Measurements from ENCODE around the gene DHX32. TPM values are rescaled to one million over a fixed set of nuclear protein-coding genes. Genes with fewer than 3 reads are reported as not detected.

DHX32 gene
- polyA plus RNA-seq, 4 donors: 22.8 to 26.1 (median 23.0) TPM

DNA sequence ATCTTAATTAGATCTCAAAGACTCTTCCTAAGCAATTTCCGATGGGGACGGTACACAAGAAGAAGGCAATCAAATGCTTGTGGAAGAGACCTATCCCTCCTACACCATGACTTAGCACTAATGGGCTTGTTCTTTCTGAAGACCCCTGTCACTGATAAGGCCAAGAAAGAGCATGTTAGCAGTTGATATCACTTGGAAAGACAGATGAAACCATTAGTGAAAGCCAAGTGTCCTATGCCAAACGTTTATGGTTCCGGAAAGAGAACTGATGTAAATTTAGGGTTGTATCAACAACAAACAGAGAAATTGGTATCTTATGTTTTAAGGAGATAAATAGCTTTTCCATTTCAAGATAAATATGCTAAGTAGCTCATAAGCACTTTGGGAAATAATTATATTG is 64.5 kb downstream of the DHX32 start:
- no peak for DNase-seq (ENCODE audit: low read depth in 4 of 4, low spot score in 2 of 4)

DNA sequence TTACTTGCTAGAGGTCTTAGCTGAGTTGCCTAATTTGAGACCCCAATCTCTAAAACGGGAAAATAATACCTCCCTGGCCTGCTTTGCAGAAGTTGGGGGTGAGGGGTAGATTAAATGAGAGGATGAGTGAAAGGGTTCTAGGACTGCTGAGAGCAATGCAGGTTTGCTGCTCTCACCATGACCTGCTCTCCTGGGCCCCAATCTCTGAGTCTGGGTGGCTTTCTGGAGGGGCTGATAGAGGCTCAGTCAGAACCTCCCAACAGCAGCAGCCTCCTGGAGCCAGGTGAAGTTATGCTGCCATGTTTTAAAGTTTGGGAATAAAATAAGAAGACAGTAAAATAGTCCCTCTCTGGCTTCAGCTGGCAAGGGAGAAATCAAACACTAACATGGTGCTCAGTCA is 65.3 kb downstream of the DHX32 start:
- DNase-seq (ENCODE audit: low read depth in 4 of 4, low spot score in 2 of 4): no peak

DNA sequence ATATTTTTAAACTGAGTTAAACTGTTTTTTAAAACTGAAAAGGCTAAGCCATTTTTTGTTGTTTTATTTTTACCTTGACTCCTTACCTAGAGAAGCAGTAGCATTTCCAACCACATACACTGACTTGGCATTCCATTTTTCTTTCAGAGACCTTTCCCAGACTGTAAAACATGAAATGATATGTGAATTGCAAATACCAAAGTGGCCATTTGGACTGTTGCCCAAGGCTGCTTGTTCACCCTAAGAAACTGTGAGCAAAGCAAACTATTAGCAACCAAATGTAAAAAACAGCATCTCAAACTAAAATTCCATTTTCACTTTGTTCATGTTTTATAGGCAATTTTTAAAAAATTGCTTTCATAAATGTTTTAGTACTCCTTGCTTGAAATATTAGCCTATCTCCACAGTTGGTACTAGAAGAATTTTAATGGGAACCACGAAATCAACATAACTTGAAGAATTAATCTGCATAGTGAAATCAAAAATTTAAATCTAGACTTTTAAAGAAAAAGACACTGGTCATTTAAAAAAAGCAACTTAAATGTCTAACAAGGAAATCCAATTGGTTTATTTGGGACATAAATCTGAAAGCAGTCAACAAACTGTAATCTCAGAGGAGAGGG is 68.9 kb downstream of the DHX32 start:
- no peak for DNase-seq (ENCODE audit: low read depth in 4 of 4, low spot score in 2 of 4)

DNA sequence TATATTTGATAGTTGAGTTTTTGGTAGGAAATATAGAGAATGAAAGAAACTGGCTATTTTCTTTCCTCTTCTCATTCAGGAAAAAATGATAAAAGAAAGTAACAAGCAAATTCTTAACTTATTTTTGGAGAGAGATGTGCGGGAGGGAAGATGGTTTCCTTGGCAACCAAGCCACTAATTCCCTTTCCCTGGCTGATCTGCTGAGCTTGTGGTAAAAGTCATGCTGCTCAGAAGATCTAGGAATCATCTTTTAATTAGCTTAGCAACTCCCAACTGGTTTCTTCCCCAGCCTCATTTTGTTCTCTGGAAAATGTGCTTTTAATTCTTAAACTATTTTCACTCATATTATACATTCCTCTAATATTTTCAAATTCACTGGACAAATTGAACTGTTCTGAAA is 69.8 kb downstream of the DHX32 start:
- no peak for DNase-seq (ENCODE audit: low read depth in 4 of 4, low spot score in 2 of 4)

DNA sequence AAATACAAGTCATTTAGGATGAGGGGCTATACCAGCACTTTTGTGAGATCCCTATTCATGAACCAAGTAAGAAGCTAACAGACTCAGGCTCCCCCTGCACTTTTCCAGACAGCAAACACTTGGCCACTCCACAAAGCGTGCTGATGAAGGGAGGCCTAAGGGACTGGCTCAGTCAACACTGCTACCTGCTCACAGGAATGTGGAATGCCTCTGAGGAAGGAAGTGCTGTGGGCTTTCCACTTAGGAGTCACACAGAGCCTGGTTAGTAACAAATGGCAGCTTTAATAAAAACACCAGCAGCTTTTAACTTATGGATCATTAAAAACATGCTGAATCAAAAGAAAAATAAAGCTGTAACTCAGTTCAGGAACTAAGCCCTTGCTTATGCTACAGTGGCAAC is 73.0 kb downstream of the DHX32 start:
- DNase-seq (ENCODE audit: low read depth in 4 of 4, low spot score in 2 of 4): no peak

DNA sequence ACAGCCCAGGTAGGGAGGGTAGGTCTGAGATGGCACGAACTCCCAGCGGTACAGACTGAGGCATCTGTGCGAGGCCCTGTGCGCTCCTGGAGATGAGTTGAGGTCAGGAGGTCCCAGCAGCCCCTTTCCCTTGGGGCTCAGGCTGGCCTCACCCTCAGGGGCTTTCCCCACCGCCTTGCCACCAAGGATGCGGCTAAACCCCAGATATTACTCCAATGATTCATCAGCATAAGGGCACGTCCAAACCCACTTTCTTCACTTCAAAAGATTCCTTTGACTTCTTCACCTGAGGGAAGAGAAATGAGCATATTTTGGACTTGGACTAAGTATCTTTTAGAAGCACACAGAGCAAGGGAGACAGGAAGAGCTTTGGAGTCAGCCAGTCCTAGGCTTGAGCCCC is 78.4 kb downstream of the DHX32 start:
- no peak for DNase-seq (ENCODE audit: low read depth in 4 of 4, low spot score in 2 of 4)

DNA sequence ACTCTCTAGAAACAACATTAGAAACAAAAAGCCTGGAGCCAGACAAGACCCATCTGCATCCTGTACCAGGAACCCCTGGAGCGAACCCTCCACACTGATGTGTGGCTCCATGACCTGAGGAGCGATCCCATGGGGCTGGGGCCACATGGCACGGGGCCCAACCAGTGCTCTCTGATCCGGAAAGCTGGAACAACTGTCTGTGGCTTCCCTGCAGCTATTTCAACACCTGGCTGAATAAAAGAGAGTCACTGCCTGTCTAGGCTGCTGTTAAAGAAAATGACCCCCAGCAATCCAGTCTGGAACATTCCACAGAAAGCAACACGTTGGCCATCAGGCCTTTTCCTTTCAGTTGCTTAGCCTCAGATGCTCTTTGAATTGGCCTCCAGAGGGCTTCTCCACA is 79.0 kb downstream of the DHX32 start:
- DNase-seq (ENCODE audit: low read depth in 4 of 4, low spot score in 2 of 4): no peak

DNA sequence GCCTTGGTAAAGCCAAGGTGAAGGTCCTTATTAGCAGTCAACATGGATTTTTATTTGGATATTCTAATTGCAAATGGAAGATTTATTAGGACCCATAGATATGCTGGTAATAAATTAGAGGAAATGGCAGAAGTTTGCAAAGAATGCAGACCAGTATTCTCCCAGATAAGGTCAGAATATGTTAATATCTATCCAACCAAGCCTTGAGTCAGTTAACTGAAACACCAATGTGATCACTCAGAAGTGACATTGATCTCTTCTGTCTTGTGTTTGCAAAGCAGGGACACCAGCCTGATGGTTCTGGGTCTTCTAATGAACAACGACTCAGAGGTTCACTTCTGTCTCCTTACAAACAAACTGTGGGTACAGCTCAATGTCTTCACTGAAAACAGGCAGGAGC is 79.5 kb downstream of the DHX32 start:
- no peak for DNase-seq (ENCODE audit: low read depth in 4 of 4, low spot score in 2 of 4)

DNA sequence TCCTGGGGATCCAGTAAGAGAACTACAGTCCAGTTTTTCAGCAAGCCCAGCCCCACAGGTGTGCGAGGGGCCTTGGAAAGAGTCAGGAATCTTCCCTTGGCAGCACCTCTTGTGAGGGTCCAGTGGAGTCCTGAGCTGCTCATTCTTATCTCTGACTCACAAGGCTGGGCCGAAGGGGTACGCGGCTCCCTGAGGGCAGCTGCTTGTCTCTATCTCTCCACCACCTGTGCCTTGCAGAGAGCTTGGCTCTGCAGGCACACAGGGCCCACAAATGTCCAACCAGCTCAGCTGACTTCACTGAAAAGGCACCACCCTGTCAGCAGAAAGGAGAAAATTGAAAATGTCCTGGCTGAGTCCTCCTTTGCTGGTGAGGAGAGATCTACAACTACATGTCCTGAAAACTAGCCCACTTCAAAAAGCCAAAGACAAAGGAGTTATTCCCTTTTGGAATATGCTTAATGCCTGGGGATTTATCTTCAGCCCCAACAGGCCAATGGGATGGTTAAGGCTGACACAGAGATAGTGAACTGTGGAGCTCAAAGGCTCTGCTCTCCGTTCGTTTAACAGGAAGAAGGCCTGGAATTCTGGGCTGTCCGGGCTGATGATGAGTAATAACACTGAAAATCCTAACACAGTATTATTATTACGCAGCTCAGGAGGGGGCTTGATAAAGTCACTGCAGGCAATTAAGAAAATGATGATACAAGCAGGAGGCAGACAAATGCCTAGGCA is 81.5 kb downstream of the DHX32 start:
- no peak for DNase-seq (ENCODE audit: low read depth in 4 of 4, low spot score in 2 of 4)

DNA sequence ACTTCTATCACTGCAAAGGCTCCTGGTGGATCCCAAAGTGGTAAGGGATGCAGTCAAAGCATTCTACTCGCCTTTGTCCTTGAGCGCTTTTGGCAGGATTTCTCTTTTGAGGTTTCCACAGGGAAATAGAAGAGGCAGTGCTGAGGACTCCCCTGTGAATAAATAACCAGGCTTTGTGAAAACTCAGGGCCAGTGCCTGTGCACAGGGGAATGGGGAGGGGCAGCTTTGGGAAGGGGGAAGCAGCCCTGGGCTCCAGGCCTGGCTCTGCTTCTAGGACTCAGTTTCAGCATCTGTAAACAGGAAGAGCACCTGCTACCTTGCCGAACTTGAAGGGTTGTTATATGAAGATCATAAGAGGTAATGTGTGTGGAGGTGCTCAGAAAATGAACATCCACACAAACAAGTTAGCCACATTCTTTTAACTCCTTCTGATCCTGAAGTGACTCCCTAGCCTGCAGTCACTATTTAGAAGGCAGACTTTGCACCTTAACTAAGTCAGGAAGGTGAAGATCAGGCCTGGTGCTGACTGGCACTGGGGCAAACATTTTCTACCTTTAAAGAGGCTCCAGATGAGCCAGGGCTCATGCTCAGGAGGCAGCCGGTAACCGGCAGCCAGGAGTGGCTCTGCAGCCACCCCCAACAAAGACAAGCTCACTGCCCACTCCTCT is 83.0 kb downstream of the DHX32 start:
- DNase-seq (ENCODE audit: low read depth in 4 of 4, low spot score in 2 of 4): no peak

DNA sequence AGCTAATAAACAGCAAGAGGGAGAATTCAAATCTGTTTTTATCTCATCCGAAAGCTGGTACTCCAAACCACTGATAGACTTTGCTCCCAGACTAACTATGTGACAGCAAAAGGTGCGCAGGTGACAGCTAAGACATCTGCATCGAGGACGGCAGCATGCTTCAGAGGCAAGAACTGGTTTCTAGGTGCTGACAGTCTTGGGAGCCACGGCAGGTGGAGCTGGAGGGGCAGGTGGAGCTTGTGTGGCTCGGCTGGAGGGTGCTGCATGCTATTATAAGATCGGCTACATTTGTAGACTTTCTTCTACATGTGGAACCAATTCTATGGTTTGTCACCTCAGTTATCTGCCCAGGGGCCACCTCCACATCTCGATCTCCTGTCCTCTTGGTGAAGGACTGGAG is 83.7 kb downstream of the DHX32 start:
- no peak for DNase-seq (ENCODE audit: low read depth in 4 of 4, low spot score in 2 of 4)

DNA sequence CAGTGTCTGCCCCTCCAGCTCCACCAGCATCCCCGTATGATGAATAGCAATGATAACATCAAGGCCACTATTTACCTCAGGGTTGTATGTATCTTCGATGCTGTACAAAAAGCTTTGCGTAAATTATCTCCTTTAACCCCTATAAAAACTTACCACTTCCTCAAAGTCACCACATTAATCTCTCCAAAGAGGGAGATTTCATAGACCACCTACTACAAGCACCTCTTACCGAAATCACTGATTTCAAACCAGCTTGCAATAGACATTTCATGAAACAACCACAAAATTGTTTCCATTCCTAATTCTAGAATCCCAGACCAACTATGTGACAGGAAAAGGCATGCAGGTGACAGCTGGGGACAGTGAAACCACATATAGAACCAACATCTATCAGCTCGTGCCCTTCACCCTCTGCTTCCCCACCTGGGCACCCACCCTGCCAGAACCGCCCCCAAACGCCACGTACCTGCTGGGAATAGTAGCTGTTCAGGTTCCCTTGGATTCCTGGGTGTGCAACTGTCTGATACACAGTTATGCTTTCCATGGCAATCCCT is 85.4 kb downstream of the DHX32 start:
- DNase-seq (ENCODE audit: low read depth in 4 of 4, low spot score in 2 of 4): no peak

DNA sequence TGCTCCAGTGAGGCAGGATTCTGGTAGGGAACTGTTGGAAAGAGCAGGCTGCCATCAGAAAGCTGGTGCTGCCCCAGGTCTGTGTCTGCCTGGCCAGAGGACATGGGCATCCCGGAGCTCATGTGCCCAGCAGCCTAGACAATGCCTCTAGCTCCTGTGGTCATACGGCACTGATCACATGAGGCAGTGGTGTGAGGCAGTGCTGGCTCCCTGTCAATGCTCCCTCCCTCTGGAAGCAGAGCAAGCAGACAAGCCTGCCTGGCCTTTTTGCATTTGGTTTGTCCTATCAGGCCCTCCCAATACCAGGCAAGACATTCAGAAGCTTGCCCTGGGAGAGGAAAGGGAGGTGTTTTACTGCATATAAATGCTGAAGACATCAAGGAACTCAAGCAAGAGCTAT is 86.0 kb downstream of the DHX32 start:
- no peak for DNase-seq (ENCODE audit: low read depth in 4 of 4, low spot score in 2 of 4)

DNA sequence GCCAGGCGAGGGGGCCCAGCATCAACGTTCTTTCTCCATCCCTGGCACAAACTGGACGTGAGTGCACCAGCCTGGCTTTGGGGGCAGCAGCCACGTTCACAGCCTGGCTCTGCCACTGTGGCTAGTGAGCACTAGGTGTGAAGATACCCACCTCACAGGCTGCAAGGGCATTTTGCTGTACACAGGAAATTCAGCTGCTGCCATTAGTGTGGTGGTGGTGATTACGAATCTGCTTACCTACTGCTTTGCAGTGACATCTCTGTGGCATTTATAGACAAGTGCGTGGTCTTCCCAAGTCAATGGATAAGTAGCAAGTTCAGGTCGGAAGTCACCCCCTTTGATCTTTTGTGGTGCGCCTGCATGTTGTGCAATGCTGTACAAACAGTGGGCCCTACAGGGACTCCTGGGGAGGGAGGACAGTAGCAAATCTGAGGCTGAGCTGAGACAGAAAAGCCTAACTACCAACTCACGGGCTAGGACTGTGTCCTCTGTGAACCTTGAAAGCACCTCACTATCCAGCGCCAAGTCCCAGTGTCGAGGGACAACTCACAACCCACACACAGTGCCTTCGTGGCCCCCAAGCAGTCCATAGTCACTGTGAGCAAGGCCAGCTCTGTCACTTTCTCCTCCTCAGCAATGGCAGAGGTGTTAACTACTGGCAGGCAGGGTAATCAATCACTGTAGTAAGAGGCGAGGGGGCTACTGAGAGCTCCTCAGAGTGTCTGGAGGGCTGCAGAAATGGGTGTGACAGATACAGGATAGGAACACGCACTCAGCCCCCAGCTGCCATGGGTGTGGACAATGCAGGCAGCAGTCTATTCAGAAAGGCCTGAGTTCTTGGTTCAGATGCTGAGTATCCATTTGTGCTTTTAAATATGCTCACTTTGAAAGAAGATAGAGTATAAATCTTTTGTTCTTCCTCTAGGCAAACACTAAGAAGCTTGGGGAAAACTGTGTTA is 88.5 kb downstream of the DHX32 start:
- DNase-seq (ENCODE audit: low read depth in 4 of 4, low spot score in 2 of 4): no peak

DNA sequence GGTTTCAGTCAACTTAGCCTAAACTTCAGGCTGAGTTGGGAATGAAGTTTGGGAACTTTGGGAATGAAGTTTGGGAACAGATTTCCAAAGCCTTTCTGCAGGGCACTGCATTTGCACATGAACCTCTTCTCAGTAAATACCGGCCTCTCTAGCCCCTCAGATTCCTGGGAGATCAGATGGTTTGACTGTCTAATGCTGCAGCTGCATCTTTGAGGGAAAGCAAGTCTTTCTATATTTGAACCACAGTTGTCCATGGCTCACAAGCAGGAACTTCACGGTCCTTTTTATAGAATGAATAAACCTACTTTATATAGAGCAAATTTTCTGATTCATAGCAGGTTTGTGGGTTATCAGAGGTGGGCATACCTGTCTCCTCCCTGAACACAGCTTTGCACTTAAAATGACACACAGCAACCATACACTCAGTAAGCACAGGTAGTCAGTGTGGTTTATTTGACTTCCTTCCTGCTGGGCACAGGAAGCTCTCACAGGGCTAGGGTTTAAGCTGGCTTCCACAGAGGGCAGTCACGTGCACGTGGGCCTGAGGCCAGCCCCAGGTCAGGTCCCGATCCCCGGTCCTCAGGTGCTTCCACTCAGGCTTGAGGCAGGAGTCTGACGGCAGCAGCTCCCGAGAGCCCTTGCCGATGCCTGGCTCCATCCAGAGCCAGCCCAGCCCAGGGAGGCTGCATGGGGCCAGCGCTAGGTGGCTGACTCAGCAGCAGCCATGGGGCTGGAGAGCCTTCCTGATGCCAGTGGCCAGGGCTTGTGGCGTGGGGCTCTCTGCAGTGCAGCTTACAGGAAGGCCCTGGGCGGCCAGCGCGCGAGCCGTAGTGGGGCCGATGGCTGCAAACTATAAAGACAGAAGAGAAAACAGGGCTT is 92.7 kb downstream of the DHX32 start:
- DNase-seq (ENCODE audit: low read depth in 4 of 4, low spot score in 2 of 4): no peak

Other genes starting within 250 kb of the DHX32 start
- not detected for gene TEX36, start 198.1 kb downstream of the DHX32 start, polyA plus RNA-seq (ENCODE audit: insufficient read length in 4 of 4)
- 10 to 100 TPM; 28.1 to 55.7 (median 39.9) TPM for gene EDRF1, start 161.6 kb downstream of the DHX32 start, polyA plus RNA-seq (ENCODE audit: insufficient read length in 4 of 4)
- gene MMP21, start 105.5 kb downstream of the DHX32 start, polyA plus RNA-seq (ENCODE audit: insufficient read length in 4 of 4): under 1 TPM; 0.17 to 0.41 (median 0.33) TPM
- gene UROS, start 58.0 kb downstream of the DHX32 start, polyA plus RNA-seq (ENCODE audit: insufficient read length in 4 of 4): 10 to 100 TPM; 53.5 to 61.2 (median 59.8) TPM
- gene BCCIP, start 57.7 kb downstream of the DHX32 start, polyA plus RNA-seq (ENCODE audit: insufficient read length in 4 of 4): 10 to 100 TPM; 89.6 to 100.0 (median 92.4) TPM
- gene FANK1, start 15.3 kb upstream of the DHX32 start, polyA plus RNA-seq (ENCODE audit: insufficient read length in 4 of 4): 10 to 100 TPM in 3 of 4 donors, 1 to 10 TPM in 1; 8.0 to 11.0 (median 10.5) TPM

Measured in left renal cortex interstitium (tissue), 4 donors.